Mucosa of stomach (tissue), 1 donor: ENCODE measurements around the gene FGF11.
"Not testable (repeated sequence)": the region's sequence is repeated elsewhere in the genome, so short reads cannot be mapped to it uniquely, and the experiment has no call there.

Experiments
- H3K27me3 ChIP-seq: one replicate; pipeline ENCODE4 v1.7.0; 2013; ENCODE audit warnings: mild to moderate bottlenecking, low read length; ENCODE audit not compliant: control insufficient read depth, insufficient read depth
- H3K36me3 ChIP-seq: one replicate; pipeline ENCODE4 v1.7.0; 2013; ENCODE audit warnings: low read length; ENCODE audit not compliant: control insufficient read depth, insufficient read depth
- H3K4me1 ChIP-seq: one replicate; pipeline ENCODE4 v1.7.0; 2013; ENCODE audit warnings: mild to moderate bottlenecking, low read length; ENCODE audit not compliant: control insufficient read depth, insufficient read depth
- H3K4me3 ChIP-seq: one replicate; pipeline ENCODE4 v1.7.0; 2013; ENCODE audit warnings: low read length
- H3K9ac ChIP-seq: one replicate; pipeline ENCODE4 v1.7.0; 2013; ENCODE audit warnings: mild to moderate bottlenecking, low read length, moderate library complexity
- H3K9me3 ChIP-seq: one replicate; pipeline ENCODE4 v1.7.0; 2013; ENCODE audit warnings: mild to moderate bottlenecking, low read length, moderate library complexity; ENCODE audit not compliant: control insufficient read depth
- donor health status: Pancreatic carcinoma.

The FGF11 gene

GRCh38 chr17:7470457-7470973 lies 31.2 kb downstream of the FGF11 start:
- H3K4me1 ChIP-seq = not testable (repeated sequence)

DNA sequence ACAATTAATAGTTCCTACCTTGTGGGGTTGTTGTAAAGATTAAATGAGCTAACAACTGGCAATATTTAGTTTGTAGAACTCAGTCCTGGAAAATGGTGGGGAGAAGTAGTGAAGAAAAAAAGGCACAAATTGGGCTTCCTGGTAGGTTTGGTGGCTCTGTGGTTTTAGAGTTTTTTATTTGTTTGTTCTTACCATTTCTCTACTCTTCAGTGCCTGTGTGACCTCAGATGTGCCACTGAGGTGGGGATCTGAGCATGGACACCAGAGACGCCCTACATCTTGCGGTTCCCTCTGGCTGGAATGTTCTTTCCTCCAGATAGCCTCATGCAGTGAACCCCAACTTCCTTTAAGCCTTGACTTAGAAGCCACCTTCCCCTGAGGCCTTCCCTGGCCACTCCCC lies 32.4 kb downstream of the FGF11 start:
- Histone ChIP-seq H3K4me3 (no peak overlapping the region), H3K9me3 (no peaks in the 10 kb centered on the region), H3K27me3 (no peaks in the 10 kb centered on the region), H3K4me1 (peaks cover 14% of the 10 kb centered on the region), H3K36me3 (peaks cover 4% of the 10 kb centered on the region), H3K9ac (no peak overlapping the region)

More at GRCh38 chr17:7470457-7470973, 31.2 kb downstream of the FGF11 start:
- not testable (repeated sequence) for H3K36me3 ChIP-seq, H3K9ac ChIP-seq, H3K4me3 ChIP-seq, H3K9me3 ChIP-seq, H3K27me3 ChIP-seq

GRCh38 chr17:7474767-7475166 lies 35.5 kb downstream of the FGF11 start:
- H3K27me3 ChIP-seq, H3K4me3 ChIP-seq, H3K9me3 ChIP-seq, H3K36me3 ChIP-seq, H3K9ac ChIP-seq: not testable (repeated sequence)
- peaks cover 36% of the 10 kb centered on the region for H3K4me1 ChIP-seq

DNA sequence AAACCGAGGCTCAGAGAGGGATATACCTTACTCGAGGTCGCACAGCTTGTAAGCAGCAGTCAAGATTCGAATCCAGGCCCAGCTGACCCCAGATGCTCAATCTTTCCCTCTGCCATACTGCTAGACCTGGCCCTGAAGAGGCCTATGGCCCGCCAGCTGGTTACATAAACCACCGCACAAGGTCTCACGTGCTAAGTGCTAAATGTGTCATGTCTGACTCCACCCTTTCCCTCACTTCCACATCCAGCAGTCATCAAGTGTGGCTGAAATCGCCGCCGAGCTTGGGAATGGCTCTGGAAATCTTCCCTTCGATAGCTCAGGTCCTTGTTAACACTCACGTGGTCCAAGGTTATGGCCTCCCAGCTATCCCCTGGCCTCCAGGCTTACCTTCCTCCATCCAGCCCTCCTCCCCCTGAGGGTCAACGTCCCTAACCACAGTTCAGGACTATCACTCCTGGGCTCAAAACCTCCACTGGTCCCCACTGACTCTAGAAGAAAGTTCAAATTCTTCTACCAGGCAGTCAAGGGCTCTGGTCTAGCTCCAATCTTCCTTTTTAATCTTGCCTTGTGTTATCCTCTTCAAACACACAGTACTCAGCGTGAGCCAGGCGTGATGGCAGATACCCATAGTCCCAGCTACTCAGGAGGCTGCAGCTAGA lies 36.6 kb downstream of the FGF11 start:
- no peaks in the 10 kb centered on the region for H3K9me3 ChIP-seq
- no peaks in the 10 kb centered on the region for H3K27me3 ChIP-seq
- peaks cover 43% of the 10 kb centered on the region for H3K4me1 ChIP-seq
- H3K36me3 ChIP-seq = no peaks in the 10 kb centered on the region
- H3K4me3 ChIP-seq = no peak overlapping the region
- no peak overlapping the region for H3K9ac ChIP-seq

GRCh38 chr17:7476494-7476893 lies 37.2 kb downstream of the FGF11 start:
- H3K4me3 ChIP-seq = no peak overlapping the region
- H3K9ac ChIP-seq = no peak overlapping the region
- no peaks in the 10 kb centered on the region for H3K9me3 ChIP-seq
- H3K4me1 ChIP-seq = peaks cover 43% of the 10 kb centered on the region
- no peaks in the 10 kb centered on the region for H3K27me3 ChIP-seq
- H3K36me3 ChIP-seq = no peaks in the 10 kb centered on the region

GRCh38 chr17:7476951-7477350 lies 37.6 kb downstream of the FGF11 start:
- H3K9ac ChIP-seq = peak overlapping the region; percentile 93
- no peaks in the 10 kb centered on the region for H3K27me3 ChIP-seq
- H3K9me3 ChIP-seq = no peaks in the 10 kb centered on the region
- peaks cover 43% of the 10 kb centered on the region for H3K4me1 ChIP-seq
- H3K4me3 ChIP-seq = no peak overlapping the region
- H3K36me3 ChIP-seq = no peaks in the 10 kb centered on the region

DNA sequence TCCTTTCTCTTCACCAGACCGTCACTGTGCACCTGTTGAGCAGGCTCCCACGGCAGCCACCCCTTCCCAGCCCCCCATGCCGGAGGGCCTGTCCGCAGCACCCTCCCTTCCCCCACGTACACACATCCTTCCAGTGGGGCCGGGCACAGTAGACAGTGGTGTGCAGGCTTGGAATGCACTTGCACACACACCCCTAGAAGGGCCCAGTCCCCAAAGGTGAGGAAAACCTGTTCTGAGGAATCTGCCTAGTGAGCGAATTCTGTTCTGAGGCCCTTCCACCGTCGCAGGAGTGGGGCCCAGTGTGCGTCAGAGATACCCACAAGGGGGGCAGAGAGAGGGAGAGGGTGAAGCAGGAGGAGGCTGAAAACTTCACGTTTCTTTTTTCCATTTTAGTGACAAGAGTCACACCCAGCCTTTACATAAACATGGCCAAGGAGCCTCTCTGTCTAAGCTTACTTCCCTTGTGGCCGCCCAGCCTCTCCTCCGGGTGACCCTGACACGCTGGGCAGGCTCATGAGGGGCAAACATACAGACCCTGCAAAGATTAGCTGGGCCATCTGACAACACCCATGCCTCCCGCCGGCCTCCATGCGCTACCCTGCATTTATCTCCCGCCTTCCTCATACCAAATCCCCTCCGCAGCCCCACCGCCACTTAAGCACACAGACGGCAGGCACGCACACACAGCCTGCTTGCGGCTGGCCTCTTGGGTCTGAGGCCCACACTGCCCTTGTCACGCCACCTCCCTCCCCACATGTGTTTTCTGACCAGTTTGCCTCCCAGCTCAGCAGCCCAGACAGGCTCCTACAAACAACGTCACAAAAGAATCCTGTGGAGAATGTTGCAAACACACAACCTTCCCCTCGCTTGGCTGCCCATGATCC lies 38.3 kb downstream of the FGF11 start:
- Histone ChIP-seq H3K36me3 (no peaks in the 10 kb centered on the region), H3K4me1 (peaks cover 43% of the 10 kb centered on the region), H3K27me3 (no peaks in the 10 kb centered on the region), H3K4me3 (peak overlapping the region; percentile 66), H3K9me3 (no peaks in the 10 kb centered on the region), H3K9ac (peak overlapping the region; percentile 93)

- Histone ChIP-seq H3K36me3 (no peaks in the 10 kb centered on the region), H3K9me3 (no peaks in the 10 kb centered on the region), H3K4me1 (peaks cover 47% of the 10 kb centered on the region), H3K9ac (peak overlapping the region; percentile 93), H3K27me3 (no peaks in the 10 kb centered on the region), H3K4me3 (peak overlapping the region; percentile 66)
Measured at GRCh38 chr17:7478276-7479212, 39.2 kb downstream of the FGF11 start.

DNA sequence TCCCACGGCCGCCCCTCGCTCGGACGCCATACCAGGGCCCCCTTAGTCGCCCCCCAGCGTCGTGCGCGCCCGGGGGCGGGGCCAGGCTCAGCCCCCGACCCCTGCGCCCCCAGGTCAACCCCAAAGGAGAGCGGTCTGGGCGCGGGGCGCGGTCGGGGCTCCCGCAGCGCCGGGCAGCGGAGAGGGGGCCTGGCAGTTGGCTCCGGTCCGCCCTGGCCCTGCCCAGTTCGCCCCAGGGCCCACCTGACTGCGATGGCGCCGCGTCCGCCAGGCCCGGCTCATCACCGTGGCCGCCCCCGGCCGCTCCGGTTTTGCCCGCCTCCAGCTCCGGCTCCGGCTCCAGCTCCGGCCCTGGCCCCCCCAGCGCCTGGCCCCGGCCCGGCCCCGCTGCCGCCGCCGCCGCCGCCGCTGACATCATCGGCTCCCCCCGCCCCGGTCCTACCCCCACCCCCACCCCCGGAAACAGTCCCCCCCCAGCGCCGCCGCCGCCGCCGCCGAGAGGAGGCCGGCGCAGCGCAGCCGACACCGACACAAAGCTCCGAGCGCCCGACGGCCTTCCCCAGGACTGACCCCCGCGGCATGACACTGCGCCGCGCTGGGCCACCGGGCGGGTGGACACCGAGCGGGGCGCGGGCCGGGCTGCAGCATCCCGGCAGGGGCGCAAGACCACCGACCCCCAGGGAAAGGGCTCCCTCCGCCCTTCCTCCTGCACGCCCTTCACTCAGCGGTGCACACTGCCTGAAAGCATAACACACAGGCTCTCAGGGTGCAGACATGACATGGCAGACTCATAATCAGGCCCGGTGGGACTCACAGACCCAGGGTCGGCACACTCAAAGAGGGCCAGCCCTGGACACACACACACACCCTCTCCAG lies 40.1 kb downstream of the FGF11 start, which contains the start of gene ZBTB4:
TSS of gene ZBTB4 (minus strand) at position 419 of the 876 bp plus-strand sequence. CDS start 12,830 bp downstream, outside the sequence.
- peaks cover 47% of the 10 kb centered on the region for H3K4me1 ChIP-seq
- no peaks in the 10 kb centered on the region for H3K36me3 ChIP-seq
- H3K9me3 ChIP-seq = no peaks in the 10 kb centered on the region
- peak within 1 kb of the TSS; percentile 93 for H3K9ac ChIP-seq
- H3K27me3 ChIP-seq = no peaks in the 10 kb centered on the region
- peak within 1 kb of the TSS; percentile 92 for H3K4me3 ChIP-seq

DNA sequence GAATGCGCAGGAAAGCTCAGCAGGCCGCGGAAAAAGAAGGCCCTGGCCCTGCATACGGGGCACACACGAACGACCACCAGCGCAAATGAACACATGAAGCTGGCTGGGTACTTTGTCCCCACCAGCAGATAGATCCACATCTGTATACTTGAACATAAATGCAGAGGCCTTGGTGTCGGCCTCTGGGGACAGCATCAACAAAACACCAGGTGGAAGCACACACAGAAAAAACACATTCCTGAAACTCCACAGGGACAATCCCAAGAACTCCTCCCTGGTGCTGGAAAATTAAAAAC lies 40.7 kb downstream of the FGF11 start:
- Histone ChIP-seq H3K4me1 (peaks cover 47% of the 10 kb centered on the region), H3K4me3 (peak overlapping the region; percentile 92), H3K9ac (peak overlapping the region; percentile 87), H3K27me3 (no peaks in the 10 kb centered on the region), H3K9me3 (no peaks in the 10 kb centered on the region), H3K36me3 (no peaks in the 10 kb centered on the region)

DNA sequence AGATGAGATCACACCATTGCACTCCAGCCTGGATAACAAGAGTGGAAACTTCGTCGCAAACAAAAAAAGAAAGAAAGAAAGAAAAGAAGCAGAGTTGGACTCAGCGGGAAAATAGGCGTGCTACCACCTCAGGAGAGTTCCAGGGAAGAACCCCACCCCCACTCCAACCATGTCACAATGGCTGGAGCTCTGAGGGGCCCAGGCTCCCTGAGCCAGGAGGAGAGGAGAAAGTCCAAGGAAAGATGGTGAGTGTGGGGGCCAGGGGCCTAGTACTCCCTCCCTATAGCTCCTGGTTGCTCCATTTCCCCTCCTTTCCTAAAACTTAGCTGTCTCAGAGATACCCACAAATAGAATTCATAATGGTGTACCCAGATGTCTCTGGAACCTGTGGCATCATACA lies 42.0 kb downstream of the FGF11 start, which contains the start of gene SLC35G6:
TSS of gene SLC35G6 (plus strand) at position 172 of the 400 bp plus-strand sequence. CDS start at position 243, 71 bp downstream.
- not testable (repeated sequence) for H3K36me3 ChIP-seq, H3K27me3 ChIP-seq, H3K9me3 ChIP-seq
- Histone ChIP-seq H3K4me3 (peak within 1 kb of the TSS; percentile 92), H3K4me1 (peaks cover 44% of the 10 kb centered on the region), H3K9ac (peak within 1 kb of the TSS; percentile 87)
